ENCODE measurements around the gene TAS1R2. TPM values are rescaled to one million over a fixed set of nuclear protein-coding genes. Genes with fewer than 3 reads are reported as not detected.

Gene TAS1R2
- total and polyA plus RNA-seq, 10 donors: not detected

DNA sequence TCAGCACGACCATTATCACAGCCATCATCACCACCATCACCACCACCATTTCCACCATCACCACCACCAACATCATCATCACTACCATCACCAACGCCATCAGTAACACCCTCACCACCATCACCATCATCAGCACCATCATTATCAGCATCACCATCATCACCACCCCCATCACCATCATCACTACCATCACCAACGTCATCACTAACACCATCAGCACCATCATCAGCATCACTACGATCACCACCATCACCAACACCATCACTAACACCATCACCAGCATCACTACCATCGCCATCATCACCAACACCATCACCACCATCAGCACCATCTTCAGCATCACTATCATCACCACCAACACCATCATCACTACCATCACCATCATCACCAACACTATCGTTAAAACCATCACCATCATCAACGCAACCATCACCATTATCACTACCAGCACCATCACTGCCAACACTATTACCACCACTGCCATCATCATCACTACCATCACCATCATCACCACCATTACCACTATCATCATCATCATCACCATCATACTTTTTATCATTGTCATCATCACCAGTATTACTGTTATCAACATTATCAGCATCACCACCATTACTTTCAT, 1.3 kb downstream of the TAS1R2 start:
- no peak for DNase-seq
- peaks cover 0 to 20% (median 0%) of the 10 kb centered on the region in 7 donors for H3K27me3 ChIP-seq (replicated peaks in 1 of 7)
- no peaks in the 10 kb centered on the region for H3K36me3 ChIP-seq
- TF ChIP-seq POLR2A (IDR thresholded peaks at IDR 0.05) (no peak), POLR2AphosphoS5 (IDR thresholded peaks at IDR 0.05) (no peak)
- TF ChIP-seq, protein P1, sequence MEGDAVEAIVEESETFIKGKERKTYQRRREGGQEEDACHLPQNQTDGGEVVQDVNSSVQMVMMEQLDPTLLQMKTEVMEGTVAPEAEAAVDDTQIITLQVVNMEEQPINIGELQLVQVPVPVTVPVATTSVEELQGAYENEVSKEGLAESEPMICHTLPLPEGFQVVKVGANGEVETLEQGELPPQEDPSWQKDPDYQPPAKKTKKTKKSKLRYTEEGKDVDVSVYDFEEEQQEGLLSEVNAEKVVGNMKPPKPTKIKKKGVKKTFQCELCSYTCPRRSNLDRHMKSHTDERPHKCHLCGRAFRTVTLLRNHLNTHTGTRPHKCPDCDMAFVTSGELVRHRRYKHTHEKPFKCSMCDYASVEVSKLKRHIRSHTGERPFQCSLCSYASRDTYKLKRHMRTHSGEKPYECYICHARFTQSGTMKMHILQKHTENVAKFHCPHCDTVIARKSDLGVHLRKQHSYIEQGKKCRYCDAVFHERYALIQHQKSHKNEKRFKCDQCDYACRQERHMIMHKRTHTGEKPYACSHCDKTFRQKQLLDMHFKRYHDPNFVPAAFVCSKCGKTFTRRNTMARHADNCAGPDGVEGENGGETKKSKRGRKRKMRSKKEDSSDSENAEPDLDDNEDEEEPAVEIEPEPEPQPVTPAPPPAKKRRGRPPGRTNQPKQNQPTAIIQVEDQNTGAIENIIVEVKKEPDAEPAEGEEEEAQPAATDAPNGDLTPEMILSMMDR (IDR thresholded peaks at IDR 0.05 in 8 of 11, conservative IDR thresholded peaks at IDR 0.05 in 3 of 11): no peak
- no peaks in the 10 kb centered on the region for H3K9me3 ChIP-seq
- H3K4me1 ChIP-seq: no peaks in the 10 kb centered on the region
- no peak overlapping the region for H3K27ac ChIP-seq
- 85 to 90% (median 86%) methylated on average over 7 of the region's 7 CpGs for WGBS, 5 donors
- intact Hi-C loops (cut with DNase I; ENCODE audit: low total_unique reads): no loop called here
- no peak overlapping the region for H3K4me3 ChIP-seq

DNA sequence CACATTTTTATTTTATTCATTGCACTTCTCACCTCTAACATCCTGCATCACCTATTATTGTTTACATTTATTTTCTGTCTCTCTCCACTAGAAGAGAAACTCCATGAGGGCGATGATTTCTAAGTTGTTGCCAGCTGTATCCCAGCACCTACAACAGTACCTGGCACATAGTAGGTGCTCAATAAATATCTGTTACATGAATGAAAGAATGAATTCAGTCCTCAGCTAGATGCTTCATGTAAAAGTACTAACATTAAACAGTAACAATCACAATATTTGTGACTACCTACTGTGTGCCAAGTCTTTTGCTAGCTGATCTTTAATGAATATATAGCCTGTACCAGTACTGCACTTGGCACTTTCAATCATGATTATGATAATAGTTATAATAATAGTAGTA, 3.0 kb downstream of the TAS1R2 start:
- no peaks in the 10 kb centered on the region for H3K9me3 ChIP-seq
- no peak overlapping the region for H3K4me3 ChIP-seq
- intact Hi-C loops (cut with DNase I; ENCODE audit: low total_unique reads): no loop called here
- no peaks in the 10 kb centered on the region for H3K36me3 ChIP-seq
- WGBS, 5 donors: 94 to 100% (median 98%) methylated on average over 1 of the region's 1 CpG
- no peak overlapping the region for H3K27ac ChIP-seq
- peaks cover 0 to 24% (median 3%) of the 10 kb centered on the region in 7 donors for H3K27me3 ChIP-seq (replicated peaks in 1 of 7)
- DNase-seq: no peak
- no peaks in the 10 kb centered on the region for H3K4me1 ChIP-seq
- TF ChIP-seq POLR2AphosphoS5 (IDR thresholded peaks at IDR 0.05) (no peak), POLR2A (IDR thresholded peaks at IDR 0.05) (no peak)
- TF ChIP-seq, protein P1 (IDR thresholded peaks at IDR 0.05 in 8 of 11, conservative IDR thresholded peaks at IDR 0.05 in 3 of 11): no peak

DNA sequence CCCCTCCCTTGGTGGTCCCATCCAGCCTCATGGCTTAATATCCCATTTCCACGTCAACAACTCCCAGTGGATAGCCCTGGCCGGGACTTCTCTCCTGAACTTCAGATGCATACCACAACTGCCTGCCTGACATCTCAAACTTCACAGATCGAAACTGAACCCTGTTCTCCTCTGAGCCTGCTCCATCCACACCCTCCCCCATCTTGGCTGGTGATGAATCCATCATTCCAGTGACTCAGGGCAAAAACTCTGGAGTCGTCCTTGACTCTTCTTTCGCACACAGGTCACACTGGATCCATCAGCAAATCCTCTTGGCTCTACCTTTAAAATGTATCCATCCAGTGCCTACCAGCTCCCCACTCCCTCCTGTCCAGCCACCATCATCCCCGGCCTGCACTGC, 3.9 kb downstream of the TAS1R2 start:
- Histone ChIP-seq H3K27ac (no peak overlapping the region), H3K4me3 (no peak overlapping the region), H3K27me3 (replicated peaks in 1 of 7) (peaks cover 0 to 24% (median 3%) of the 10 kb centered on the region in 7 donors), H3K4me1 (no peaks in the 10 kb centered on the region), H3K36me3 (no peaks in the 10 kb centered on the region), H3K9me3 (no peaks in the 10 kb centered on the region)
- no peak for TF ChIP-seq POLR2AphosphoS5 (IDR thresholded peaks at IDR 0.05)
- TF ChIP-seq, protein P1 (IDR thresholded peaks at IDR 0.05 in 8 of 11, conservative IDR thresholded peaks at IDR 0.05 in 3 of 11): no peak
- no peak for TF ChIP-seq POLR2A (IDR thresholded peaks at IDR 0.05)
- WGBS, 5 donors: 77 to 87% (median 78%) methylated on average over 6 of the region's 6 CpGs
- intact Hi-C loops (cut with DNase I; ENCODE audit: low total_unique reads): no loop called here
- DNase-seq: no peak

DNA sequence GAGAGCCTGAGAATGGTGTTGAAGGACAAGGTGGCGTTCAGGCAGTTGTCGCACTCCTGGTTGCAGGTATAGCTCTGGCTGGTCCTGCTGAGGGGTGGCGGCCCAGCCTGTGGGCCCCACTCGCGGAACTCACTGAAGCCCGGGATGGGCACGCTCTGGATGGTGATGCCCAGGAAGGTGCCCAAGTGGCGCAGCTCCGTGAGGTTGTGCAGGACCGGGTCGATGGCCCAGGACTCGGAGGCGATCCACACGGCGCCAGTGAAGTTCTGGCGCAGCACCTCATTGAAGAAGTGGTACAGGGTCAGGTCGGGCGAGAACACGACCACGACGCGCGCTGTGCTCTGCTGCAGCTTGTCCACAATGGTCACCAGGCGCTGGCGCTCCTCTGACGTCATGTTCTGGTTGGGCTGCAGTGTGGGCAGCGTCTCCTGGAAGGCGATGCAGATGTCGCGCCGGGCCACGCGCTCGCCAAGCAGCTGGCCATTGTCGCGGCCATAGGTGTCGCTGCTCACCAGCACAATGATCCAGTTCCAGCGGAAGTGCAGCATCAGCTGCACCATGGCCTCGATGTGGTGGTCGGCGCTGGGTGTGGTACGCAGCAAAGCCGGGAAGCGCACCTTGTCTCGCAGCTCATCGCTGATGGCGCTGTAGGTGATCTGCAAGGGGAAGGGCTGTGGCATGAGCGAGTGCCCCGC, 5.0 kb downstream of the TAS1R2 start:
- Histone ChIP-seq H3K4me1 (no peaks in the 10 kb centered on the region), H3K9me3 (no peaks in the 10 kb centered on the region), H3K27me3 (replicated peaks in 1 of 7) (peaks cover 0 to 24% (median 3%) of the 10 kb centered on the region in 7 donors), H3K27ac (no peak overlapping the region), H3K36me3 (no peaks in the 10 kb centered on the region), H3K4me3 (no peak overlapping the region)
- no peak for DNase-seq
- TF ChIP-seq, protein P1 (IDR thresholded peaks at IDR 0.05 in 8 of 11, conservative IDR thresholded peaks at IDR 0.05 in 3 of 11): no peak
- TF ChIP-seq POLR2A (IDR thresholded peaks at IDR 0.05) (no peak), POLR2AphosphoS5 (IDR thresholded peaks at IDR 0.05) (no peak)
- intact Hi-C loops (cut with DNase I; ENCODE audit: low total_unique reads): no loop called here
- 87 to 94% (median 90%) methylated on average over 16 to 49 of the region's 49 CpGs for WGBS, 5 donors
